Measurements from ENCODE around the gene ANKRD17.

DNA sequence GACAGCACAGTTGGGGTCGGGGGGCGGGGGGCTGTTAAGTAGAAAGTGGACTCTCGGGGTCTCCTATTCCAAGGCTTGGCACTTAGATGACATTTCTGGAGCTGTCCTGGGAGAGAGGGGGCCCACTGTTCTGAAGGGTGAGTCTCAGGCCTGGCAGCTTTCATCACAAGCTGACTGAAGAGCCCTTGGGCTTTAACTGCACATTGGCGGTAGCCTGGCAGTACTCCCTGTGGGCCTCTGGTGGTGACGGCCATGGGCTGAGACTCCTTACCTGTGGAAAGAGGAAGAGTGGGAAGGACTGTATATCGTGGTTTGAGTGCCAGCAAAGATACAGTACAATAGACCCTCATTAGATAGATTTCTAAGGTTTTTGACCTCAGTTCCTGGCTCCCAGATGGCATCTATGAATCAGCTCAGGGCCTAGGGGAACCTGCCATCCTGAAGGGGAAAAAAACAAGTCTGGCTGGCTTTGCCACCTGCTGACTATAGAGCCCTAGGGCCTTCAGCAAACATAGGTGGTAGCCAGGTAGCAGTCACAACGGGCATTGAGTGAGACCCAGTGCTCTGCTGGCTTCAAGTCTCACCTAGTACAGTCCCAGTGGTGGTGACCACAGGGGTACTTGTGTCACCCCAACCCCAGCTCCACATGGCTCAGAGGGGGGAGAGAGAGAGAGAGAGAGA lies 87.9 kb downstream of the ANKRD17 start:
- TF ChIP-seq CTCF (tag by site-specific recombination; IDR thresholded peaks at IDR 0.05), result no peak
- no peak for TF ChIP-seq ZNF501 (tag by site-specific recombination; IDR thresholded peaks at IDR 0.05)
